Neural progenitor cell (in vitro differentiated cells): ENCODE data around the gene PAK1. TPM values are rescaled to one million over a fixed set of nuclear protein-coding genes. Genes with fewer than 3 reads are reported as not detected.

Experiments used
- DNase-seq: peaks from one replicate; pipeline ENCODE4 v3.0.0-alpha.2; 2016; ENCODE audit warnings: low spot score
- H2AFZ ChIP-seq: fragments of 200-600 bp; sonication (generic); replicated peaks from 2 replicates; pipeline ENCODE4 v1.6.1; 2016; ENCODE audit warnings: antibody characterized with exemption
- H3F3A ChIP-seq: fragments of 200-600 bp; sonication (generic); 2 replicates; pipeline ENCODE4 v1.6.1; 2016; ENCODE audit warnings: antibody characterized with exemption, low read depth
- H3K27ac ChIP-seq: fragments of 200-600 bp; sonication (generic); 2 replicates; pipeline ENCODE4 v1.5.1; 2016; ENCODE audit warnings: mild to moderate bottlenecking
- H3K27me3 ChIP-seq: fragments of 200-600 bp; sonication (generic); 2 replicates; pipeline ENCODE4 v1.6.1; 2016; ENCODE audit warnings: mild to moderate bottlenecking, moderate library complexity
- H3K36me3 ChIP-seq: fragments of 200-600 bp; sonication (generic); 2 replicates; pipeline ENCODE4 v1.5.1; 2016
- H3K4me1 ChIP-seq: fragments of 200-600 bp; sonication (generic); 2 replicates; pipeline ENCODE4 v1.6.1; 2016; ENCODE audit warnings: mixed run types
- H3K4me2 ChIP-seq: fragments of 200-600 bp; sonication (generic); 2 replicates; pipeline ENCODE4 v1.6.1; 2016
- H3K4me3 ChIP-seq: fragments of 200-600 bp; sonication (generic); 2 replicates; pipeline ENCODE4 v1.5.1; 2016
- H3K79me2 ChIP-seq: fragments of 200-600 bp; sonication (generic); 2 replicates; pipeline ENCODE4 v1.6.1; 2016; ENCODE audit warnings: low read depth
- H3K9ac ChIP-seq: fragments of 200-600 bp; sonication (generic); 2 replicates; pipeline ENCODE4 v1.6.1; 2016
- H3K9me3 ChIP-seq: fragments of 200-600 bp; sonication (generic); 2 replicates; pipeline ENCODE4 v1.5.1; 2016; ENCODE audit warnings: low read depth
- H4K20me1 ChIP-seq: fragments of 200-600 bp; sonication (generic); 2 replicates; pipeline ENCODE4 v1.6.1; 2016; ENCODE audit warnings: low read depth
- H3K27ac Mint-ChIP-seq: 3 replicates; pipeline ENCODE4 v1.8.0; 2021; ENCODE audit warnings: mixed read lengths
- H3K27me3 Mint-ChIP-seq: 2 replicates; pipeline ENCODE4 v1.8.0; 2022; ENCODE audit warnings: low read depth, mild to moderate bottlenecking, inconsistent platforms, moderate library complexity, mixed read lengths; ENCODE audit not compliant: insufficient read depth
- H3K36me3 Mint-ChIP-seq: 3 replicates; pipeline ENCODE4 v1.8.0; 2021; ENCODE audit warnings: mixed read lengths
- H3K4me1 Mint-ChIP-seq: 3 replicates; pipeline ENCODE4 v1.8.0; 2021; ENCODE audit warnings: mixed read lengths
- H3K4me3 Mint-ChIP-seq: 3 replicates; pipeline ENCODE4 v1.8.0; 2021; ENCODE audit warnings: mild to moderate bottlenecking, moderate library complexity, mixed read lengths
- H3K9me3 Mint-ChIP-seq: 3 replicates; pipeline ENCODE4 v1.8.0; 2020; ENCODE audit warnings: mixed read lengths
- EZH2 ChIP-seq: fragments of 200-600 bp; sonication (generic); IDR thresholded peaks from 2 replicates; pipeline ENCODE4 v1.6.1; 2017; ENCODE audit warnings: antibody characterized with exemption, mild to moderate bottlenecking, moderate library complexity
- EZH2phosphoT487 ChIP-seq: fragments of 200-600 bp; sonication (generic); IDR thresholded peaks from 2 replicates; pipeline ENCODE4 v1.6.1; 2017; ENCODE audit warnings: antibody characterized with exemption
- total RNA-seq: library from RNA; depleted of rRNA; stranded (reverse); fragments of >200 nt; gene quantifications from 2 replicates; pipeline ENCODE4 v1.2.3, GENCODE V29; 2015; ENCODE audit warnings: low replicate concordance
- TF ChIP-seq, protein P1 (sequence below): fragments of 200-600 bp; sonication (generic); IDR thresholded peaks from 2 replicates; pipeline ENCODE4 v1.5.1; 2017; ENCODE audit warnings: antibody characterized with exemption, mild to moderate bottlenecking

The PAK1 gene
- total RNA-seq, 1 donor from 2014 or later, result 52.1 TPM

DNA sequence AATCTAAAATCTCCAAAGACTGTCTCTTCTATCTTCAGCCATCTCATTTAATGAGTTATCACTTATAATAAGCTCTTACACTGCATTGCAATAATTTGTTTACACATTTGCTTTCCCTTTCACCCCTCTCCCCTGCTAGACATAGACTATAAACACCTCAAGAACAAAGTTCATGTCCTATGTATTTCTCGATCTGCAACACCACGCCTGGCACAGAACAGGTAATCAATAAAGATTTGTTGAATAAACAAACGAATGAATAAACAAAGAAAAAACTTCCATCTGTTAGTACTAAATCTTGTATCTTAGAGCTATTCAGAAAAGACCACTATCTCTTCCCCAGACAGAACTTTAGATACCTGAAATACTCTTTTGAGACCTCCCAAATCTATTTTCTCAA is 77.6 kb downstream of the PAK1 start:
- Mint-ChIP-seq H3K27ac (no peak overlapping the region), H3K4me3 (no peak overlapping the region), H3K9me3 (no peaks in the 10 kb centered on the region), H3K27me3 (no peaks in the 10 kb centered on the region), H3K36me3 (peaks cover 6% of the 10 kb centered on the region), H3K4me1 (peaks cover 6% of the 10 kb centered on the region)
- Histone ChIP-seq H3K36me3 (no peaks in the 10 kb centered on the region), H3K27ac (no peak overlapping the region), H3K4me1 (peaks cover 32% of the 10 kb centered on the region), H3K9ac (no peak overlapping the region), H3K79me2 (peaks cover 48% of the 10 kb centered on the region), H3F3A (peaks cover 10% of the 10 kb centered on the region), H2AFZ (no peak overlapping the region), H3K9me3 (no peaks in the 10 kb centered on the region), H3K4me2 (no peak overlapping the region), H4K20me1 (peaks cover 11% of the 10 kb centered on the region), H3K4me3 (no peak overlapping the region), H3K27me3 (no peaks in the 10 kb centered on the region)
- TF ChIP-seq, protein P1, sequence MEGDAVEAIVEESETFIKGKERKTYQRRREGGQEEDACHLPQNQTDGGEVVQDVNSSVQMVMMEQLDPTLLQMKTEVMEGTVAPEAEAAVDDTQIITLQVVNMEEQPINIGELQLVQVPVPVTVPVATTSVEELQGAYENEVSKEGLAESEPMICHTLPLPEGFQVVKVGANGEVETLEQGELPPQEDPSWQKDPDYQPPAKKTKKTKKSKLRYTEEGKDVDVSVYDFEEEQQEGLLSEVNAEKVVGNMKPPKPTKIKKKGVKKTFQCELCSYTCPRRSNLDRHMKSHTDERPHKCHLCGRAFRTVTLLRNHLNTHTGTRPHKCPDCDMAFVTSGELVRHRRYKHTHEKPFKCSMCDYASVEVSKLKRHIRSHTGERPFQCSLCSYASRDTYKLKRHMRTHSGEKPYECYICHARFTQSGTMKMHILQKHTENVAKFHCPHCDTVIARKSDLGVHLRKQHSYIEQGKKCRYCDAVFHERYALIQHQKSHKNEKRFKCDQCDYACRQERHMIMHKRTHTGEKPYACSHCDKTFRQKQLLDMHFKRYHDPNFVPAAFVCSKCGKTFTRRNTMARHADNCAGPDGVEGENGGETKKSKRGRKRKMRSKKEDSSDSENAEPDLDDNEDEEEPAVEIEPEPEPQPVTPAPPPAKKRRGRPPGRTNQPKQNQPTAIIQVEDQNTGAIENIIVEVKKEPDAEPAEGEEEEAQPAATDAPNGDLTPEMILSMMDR, result no peak
- TF ChIP-seq EZH2 (no peak), EZH2phosphoT487 (no peak)
- no peak for DNase-seq

GRCh38 chr11:77395460-77396173 is 78.3 kb downstream of the PAK1 start:
- Histone ChIP-seq H4K20me1 (peaks cover 6% of the 10 kb centered on the region), H3K27me3 (no peaks in the 10 kb centered on the region), H3K9ac (no peak overlapping the region), H3F3A (peaks cover 3% of the 10 kb centered on the region), H3K36me3 (no peaks in the 10 kb centered on the region), H3K4me3 (no peak overlapping the region), H3K9me3 (no peaks in the 10 kb centered on the region), H3K27ac (no peak overlapping the region), H3K4me2 (no peak overlapping the region), H3K4me1 (peaks cover 25% of the 10 kb centered on the region), H2AFZ (no peak overlapping the region), H3K79me2 (peaks cover 45% of the 10 kb centered on the region)
- Mint-ChIP-seq H3K4me3 (no peak overlapping the region), H3K4me1 (peaks cover 4% of the 10 kb centered on the region), H3K36me3 (peaks cover 10% of the 10 kb centered on the region), H3K9me3 (no peaks in the 10 kb centered on the region), H3K27me3 (no peaks in the 10 kb centered on the region), H3K27ac (no peak overlapping the region)
- DNase-seq, result no peak
- TF ChIP-seq, protein P1, result no peak
- TF ChIP-seq EZH2 (no peak), EZH2phosphoT487 (no peak)

GRCh38 chr11:77392842-77393241 is 81.1 kb downstream of the PAK1 start:
- Histone ChIP-seq H3K79me2 (peaks cover 24% of the 10 kb centered on the region), H3K4me1 (peaks cover 17% of the 10 kb centered on the region), H3K9me3 (no peaks in the 10 kb centered on the region), H3K27ac (no peak overlapping the region), H3K4me3 (no peak overlapping the region), H3K36me3 (no peaks in the 10 kb centered on the region), H3K9ac (no peak overlapping the region), H3K27me3 (no peaks in the 10 kb centered on the region), H3K4me2 (no peak overlapping the region), H3F3A (no peaks in the 10 kb centered on the region), H2AFZ (no peak overlapping the region), H4K20me1 (no peaks in the 10 kb centered on the region)
- Mint-ChIP-seq H3K9me3 (no peaks in the 10 kb centered on the region), H3K27me3 (no peaks in the 10 kb centered on the region), H3K4me3 (no peak overlapping the region), H3K36me3 (peaks cover 11% of the 10 kb centered on the region), H3K4me1 (no peaks in the 10 kb centered on the region), H3K27ac (no peak overlapping the region)
- no peak for DNase-seq
- TF ChIP-seq, protein P1, result no peak
- TF ChIP-seq EZH2phosphoT487, result no peak
- TF ChIP-seq EZH2, result no peak
